ENCODE results near the gene FCER1G. TPM values are rescaled to one million over a fixed set of nuclear protein-coding genes. Genes with fewer than 3 reads are reported as not detected.
"Not testable (repeated sequence)": the region's sequence is repeated elsewhere in the genome, so short reads cannot be mapped to it uniquely, and the experiment has no call there.

FCER1G gene
- total and polyA plus RNA-seq, 9 of the 15 experiments (the other 6 are each of a cell fraction or from before 2014, with no cell fraction given), result 0.15 to 0.69 (median 0.31) TPM; not detected in 2

GRCh38 chr1:161250100-161250499, 35.0 kb downstream of the FCER1G start:
- FAIRE-seq; H2AFZ ChIP-seq (ENCODE audit: low read depth, low read length); H3K9me3 ChIP-seq (replicated peaks; ENCODE audit: control insufficient read depth, insufficient read depth, low read depth, low read length); H3K9ac ChIP-seq (ENCODE audit: insufficient read depth in 1 of 2, low read depth in 2 of 2, low read length in 2 of 2); H3K79me2 ChIP-seq (ENCODE audit: control insufficient read depth, insufficient read depth, low read length); CTCF ChIA-PET (ENCODE audit: low intra/inter-chr PET ratio); intact Hi-C loops (cut with micrococcal nuclease); H3K36me3 ChIP-seq (ENCODE audit: control insufficient read depth, insufficient read depth, low read length); H3K9me1 ChIP-seq (ENCODE audit: control insufficient read depth, insufficient read depth, low read length); H4K20me1 ChIP-seq (replicated peaks; ENCODE audit: control insufficient read depth, insufficient read depth, low read length); in situ Hi-C loops (cut with MboI); H3K4me2 ChIP-seq (ENCODE audit: insufficient read depth, low read length); ATAC-seq; H3K27ac ChIP-seq (ENCODE audit: extremely low read depth, low read depth, low read length); DNase-seq (ENCODE audit: extremely low read depth in 1 of 4, low spot score in 3 of 4); BruUV-seq (replicated peaks); H3K27me3 ChIP-seq (ENCODE audit: control insufficient read depth in 2 of 2, insufficient read depth in 2 of 2, low read length in 2 of 2); H3K4me3 ChIP-seq; H3K4me1 ChIP-seq (replicated peaks in 1 of 2; ENCODE audit: control insufficient read depth in 2 of 2, insufficient read depth in 2 of 2, low read length in 2 of 2): not testable (repeated sequence)
- TF ChIP-seq ZNF316 (IDR thresholded peaks at IDR 0.05) (peak; percentile 89), MAFG (tag; conservative IDR thresholded peaks at IDR 0.05) (peak; percentile 42; the same call in 1 of the 2 replicates), C11orf30 (IDR thresholded peaks at IDR 0.05; ENCODE audit: low read depth) (peak; percentile 67)
- WGBS (ENCODE audit: insufficient coverage, low coverage, missing lambda C conversion rate), result 39% methylated on average over 4 of the region's 5 CpGs
- POLR2A ChIA-PET, result interaction anchor here (0.7 to 1.8 kb wide), 6 partner anchors 9 to 135 kb away, joined by 3 to 8 read pairs (median 4); partner anchors contain the start of gene PCP4L1

GRCh38 chr1:161250829-161251228, 35.7 kb downstream of the FCER1G start:
- FAIRE-seq, result no peak
- TF ChIP-seq, protein P1, sequence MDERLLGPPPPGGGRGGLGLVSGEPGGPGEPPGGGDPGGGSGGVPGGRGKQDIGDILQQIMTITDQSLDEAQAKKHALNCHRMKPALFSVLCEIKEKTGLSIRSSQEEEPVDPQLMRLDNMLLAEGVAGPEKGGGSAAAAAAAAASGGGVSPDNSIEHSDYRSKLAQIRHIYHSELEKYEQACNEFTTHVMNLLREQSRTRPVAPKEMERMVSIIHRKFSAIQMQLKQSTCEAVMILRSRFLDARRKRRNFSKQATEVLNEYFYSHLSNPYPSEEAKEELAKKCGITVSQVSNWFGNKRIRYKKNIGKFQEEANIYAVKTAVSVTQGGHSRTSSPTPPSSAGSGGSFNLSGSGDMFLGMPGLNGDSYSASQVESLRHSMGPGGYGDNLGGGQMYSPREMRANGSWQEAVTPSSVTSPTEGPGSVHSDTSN (CRISPR knock-in tag; IDR thresholded peaks at IDR 0.05; ENCODE audit: low read depth), result no peak
- TF ChIP-seq, protein P1 (tag; conservative IDR thresholded peaks at IDR 0.05; ENCODE audit: low read depth), result no peak
- TF ChIP-seq SREBF1 (IDR thresholded peaks at IDR 0.05; ENCODE audit: borderline replicate concordance, low read depth, low read length), result no peak
- no peak for TF ChIP-seq PATZ1 (CRISPR knock-in tag; IDR thresholded peaks at IDR 0.05; ENCODE audit: borderline replicate concordance)
- no peak for TF ChIP-seq PHF20 (IDR thresholded peaks at IDR 0.05; ENCODE audit: partially characterized antibody)
- TF ChIP-seq ZNF57 (CRISPR knock-in tag; IDR thresholded peaks at IDR 0.05), result no peak
- TF ChIP-seq MCM7 (IDR thresholded peaks at IDR 0.05), result no peak
- TF ChIP-seq ETV1 (tag; conservative IDR thresholded peaks at IDR 0.05; ENCODE audit: low read depth), result no peak
- TF ChIP-seq, protein P2, sequence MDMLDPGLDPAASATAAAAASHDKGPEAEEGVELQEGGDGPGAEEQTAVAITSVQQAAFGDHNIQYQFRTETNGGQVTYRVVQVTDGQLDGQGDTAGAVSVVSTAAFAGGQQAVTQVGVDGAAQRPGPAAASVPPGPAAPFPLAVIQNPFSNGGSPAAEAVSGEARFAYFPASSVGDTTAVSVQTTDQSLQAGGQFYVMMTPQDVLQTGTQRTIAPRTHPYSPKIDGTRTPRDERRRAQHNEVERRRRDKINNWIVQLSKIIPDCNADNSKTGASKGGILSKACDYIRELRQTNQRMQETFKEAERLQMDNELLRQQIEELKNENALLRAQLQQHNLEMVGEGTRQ (CRISPR knock-in tag; IDR thresholded peaks at IDR 0.05), result no peak

More at GRCh38 chr1:161250829-161251228, 35.7 kb downstream of the FCER1G start:
- H3K36me3 ChIP-seq (ENCODE audit: control insufficient read depth, insufficient read depth, low read length), result no peaks in the 10 kb centered on the region
- WGBS (ENCODE audit: insufficient coverage, low coverage, missing lambda C conversion rate), result 27% methylated on average over 7 of the region's 7 CpGs
- no peaks in the 10 kb centered on the region for H3K9me1 ChIP-seq (ENCODE audit: control insufficient read depth, insufficient read depth, low read length)
- BruUV-seq (replicated peaks), result no TSS peak
- H3K27me3 ChIP-seq (ENCODE audit: control insufficient read depth in 2 of 2, insufficient read depth in 2 of 2, low read length in 2 of 2), result no peaks in the 10 kb centered on the region
- in situ Hi-C loops (cut with MboI), result no loop called here
- ChIA-PET POLR2A (interaction anchor here (1.4 to 1.8 kb wide), 2 partner anchors 15 to 16 kb away, joined by 3 to 7 read pairs; no protein-coding TSS in a partner anchor), CTCF (ENCODE audit: low intra/inter-chr PET ratio) (no interaction called here)
- no peak overlapping the region for H3K4me3 ChIP-seq
- no peak overlapping the region for H2AFZ ChIP-seq (ENCODE audit: low read depth, low read length)
- no peak overlapping the region for H3K27ac ChIP-seq (ENCODE audit: extremely low read depth, low read depth, low read length)
- no peaks in the 10 kb centered on the region for H3K9me3 ChIP-seq (replicated peaks; ENCODE audit: control insufficient read depth, insufficient read depth, low read depth, low read length)
- ATAC-seq (no peak), DNase-seq (ENCODE audit: extremely low read depth in 1 of 4, low spot score in 3 of 4) (no peak)
- intact Hi-C loops (cut with micrococcal nuclease), result no loop called here
- no peak overlapping the region for H3K4me2 ChIP-seq (ENCODE audit: insufficient read depth, low read length)
- no peaks in the 10 kb centered on the region for H4K20me1 ChIP-seq (replicated peaks; ENCODE audit: control insufficient read depth, insufficient read depth, low read length)
- H3K9ac ChIP-seq (ENCODE audit: insufficient read depth in 1 of 2, low read depth in 2 of 2, low read length in 2 of 2), result no peak overlapping the region
- no peaks in the 10 kb centered on the region for H3K79me2 ChIP-seq (ENCODE audit: control insufficient read depth, insufficient read depth, low read length)
- H3K4me1 ChIP-seq (replicated peaks in 1 of 2; ENCODE audit: control insufficient read depth in 2 of 2, insufficient read depth in 2 of 2, low read length in 2 of 2), result no peaks in the 10 kb centered on the region
